ENCODE measurements around the gene IP6K2.

IP6K2 gene

GRCh38 chr3:48650723-48651122 is 66.3 kb downstream of the IP6K2 start:
- no peak overlapping the region for H3K4me3 ChIP-seq (ENCODE audit: low read depth, low read length)
- no peak for DNase-seq (ENCODE audit: low read depth)

GRCh38 chr3:48648188-48648850 is 68.7 kb downstream of the IP6K2 start:
- DNase-seq (ENCODE audit: low read depth): no peak

GRCh38 chr3:48647714-48648113 is 69.3 kb downstream of the IP6K2 start:
- H3K4me3 ChIP-seq (ENCODE audit: low read depth, low read length): no peak overlapping the region
- no peak for DNase-seq (ENCODE audit: low read depth)

More at GRCh38 chr3:48648188-48648850, 68.7 kb downstream of the IP6K2 start:
- no peak overlapping the region for H3K4me3 ChIP-seq (ENCODE audit: low read depth, low read length)

GRCh38 chr3:48644898-48645760 is 71.9 kb downstream of the IP6K2 start:
- H3K4me3 ChIP-seq (ENCODE audit: low read depth, low read length): no peak overlapping the region
- DNase-seq (ENCODE audit: low read depth): no peak

GRCh38 chr3:48642605-48643004 is 74.4 kb downstream of the IP6K2 start:
- no peak for DNase-seq (ENCODE audit: low read depth)
- no peak overlapping the region for H3K4me3 ChIP-seq (ENCODE audit: low read depth, low read length)

- DNase-seq (ENCODE audit: low read depth): no peak
- H3K4me3 ChIP-seq (ENCODE audit: low read depth, low read length): no peak overlapping the region
Observed at GRCh38 chr3:48641396-48641795, 75.6 kb downstream of the IP6K2 start.

- no peak overlapping the region for H3K4me3 ChIP-seq (ENCODE audit: low read depth, low read length)
Observed at GRCh38 chr3:48639944-48640606, 76.9 kb downstream of the IP6K2 start.

More at GRCh38 chr3:48639944-48640606, 76.9 kb downstream of the IP6K2 start:
- no peak for DNase-seq (ENCODE audit: low read depth)

Data from skeletal muscle cell (primary cell).